Measurements from ENCODE around the gene DACT2.

Gene DACT2

GRCh38 chr6:168348186-168348585 is 28.6 kb upstream of the DACT2 start:
- DNase-seq = no peak

GRCh38 chr6:168347615-168348014 is 28.0 kb upstream of the DACT2 start:
- DNase-seq = no peak

GRCh38 chr6:168347053-168347452 is 27.5 kb upstream of the DACT2 start:
- no peak for DNase-seq

- DNase-seq = no peak
These were observed 26.5 kb upstream of the DACT2 start for GRCh38 chr6:168345896-168346754.

- DNase-seq = no peak
These were observed 25.7 kb upstream of the DACT2 start for GRCh38 chr6:168345266-168345665.

- no peak for DNase-seq
These were observed 24.8 kb upstream of the DACT2 start for GRCh38 chr6:168344338-168344737.

GRCh38 chr6:168343239-168344150 is 23.9 kb upstream of the DACT2 start:
- no peak for DNase-seq

- no peak for DNase-seq
These were observed 23.1 kb upstream of the DACT2 start for GRCh38 chr6:168342636-168343035.

- DNase-seq = no peak
These were observed 21.8 kb upstream of the DACT2 start for GRCh38 chr6:168341280-168341900.

GRCh38 chr6:168340819-168341218 is 21.2 kb upstream of the DACT2 start:
- no peak for DNase-seq

GRCh38 chr6:168338777-168339176 is 19.2 kb upstream of the DACT2 start:
- DNase-seq = no peak

GRCh38 chr6:168336967-168337366 is 17.4 kb upstream of the DACT2 start:
- no peak for DNase-seq

GRCh38 chr6:168333989-168334388 is 14.4 kb upstream of the DACT2 start:
- DNase-seq = no peak

GRCh38 chr6:168333491-168333890 is 13.9 kb upstream of the DACT2 start:
- no peak for DNase-seq

GRCh38 chr6:168333039-168333438 is 13.5 kb upstream of the DACT2 start:
- peak in 1 of 2 experiments; percentile 29 for DNase-seq

- DNase-seq = no peak
These were observed 12.4 kb upstream of the DACT2 start for GRCh38 chr6:168332020-168332419.

- no peak for DNase-seq
These were observed 11.5 kb upstream of the DACT2 start for GRCh38 chr6:168331058-168331457.

GRCh38 chr6:168330403-168330802 is 10.8 kb upstream of the DACT2 start:
- DNase-seq = no peak

GRCh38 chr6:168328086-168328485 is 8.5 kb upstream of the DACT2 start:
- no peak for DNase-seq

- no peak for DNase-seq
These were observed 7.0 kb upstream of the DACT2 start for GRCh38 chr6:168326294-168327261.

GRCh38 chr6:168322966-168323365 is 3.4 kb upstream of the DACT2 start:
- DNase-seq = no peak

GRCh38 chr6:168320634-168321033 is 1.1 kb upstream of the DACT2 start:
- no peak for DNase-seq

Measured in NCI-H524 (cell line).